Activated CD4-positive, alpha-beta memory T cell treated with anti-CD3 and anti-CD28 coated beads, Interleukin-2, amount 10 ng/mL, durations not matched to agents 7 days and 5 days (primary cell): ENCODE results near the gene FANCF. TPM values are rescaled to one million over a fixed set of nuclear protein-coding genes. Genes with fewer than 3 reads are reported as not detected.

Experiments
- CTCF ChIA-PET: fragments of 350-600 bp; sonication (Branson Sonifier 250); formaldehyde crosslinking; loops from one replicate; lab custom pipeline; 2021; ENCODE audit warnings: antibody characterized with exemption, inconsistent platforms; lab: Charles Lee
- POLR2A ChIA-PET: fragments of 350-600 bp; sonication (Branson Sonifier 250); formaldehyde crosslinking; loops from one replicate; lab custom pipeline; 2021; ENCODE audit warnings: antibody characterized with exemption; lab: Charles Lee
- DNase-seq: peaks from one replicate; pipeline ENCODE4 v3.0.0-alpha.2; 2020
- H3K27ac Mint-ChIP-seq: one replicate; pipeline ENCODE4 v1.8.0; 2021; ENCODE audit warnings: mild to moderate bottlenecking, mixed read lengths
- H3K27me3 Mint-ChIP-seq: one replicate; pipeline ENCODE4 v1.8.0; 2021; ENCODE audit warnings: mixed read lengths
- H3K36me3 Mint-ChIP-seq: one replicate; pipeline ENCODE4 v1.8.0; 2021; ENCODE audit warnings: low read depth, mixed read lengths
- H3K4me1 Mint-ChIP-seq: one replicate; pipeline ENCODE4 v1.8.0; 2021; ENCODE audit warnings: mixed read lengths
- H3K4me3 Mint-ChIP-seq: one replicate; pipeline ENCODE4 v1.8.0; 2021; ENCODE audit warnings: mild to moderate bottlenecking, mixed read lengths
- H3K9me3 Mint-ChIP-seq: one replicate; pipeline ENCODE4 v1.8.0; 2021; ENCODE audit warnings: mixed read lengths
- total RNA-seq, 2 experiments: library from RNA; stranded (reverse); gene quantifications; one replicate each; pipeline ENCODE4 v1.2.3, GENCODE V29; 2021

The FANCF gene, protein sequence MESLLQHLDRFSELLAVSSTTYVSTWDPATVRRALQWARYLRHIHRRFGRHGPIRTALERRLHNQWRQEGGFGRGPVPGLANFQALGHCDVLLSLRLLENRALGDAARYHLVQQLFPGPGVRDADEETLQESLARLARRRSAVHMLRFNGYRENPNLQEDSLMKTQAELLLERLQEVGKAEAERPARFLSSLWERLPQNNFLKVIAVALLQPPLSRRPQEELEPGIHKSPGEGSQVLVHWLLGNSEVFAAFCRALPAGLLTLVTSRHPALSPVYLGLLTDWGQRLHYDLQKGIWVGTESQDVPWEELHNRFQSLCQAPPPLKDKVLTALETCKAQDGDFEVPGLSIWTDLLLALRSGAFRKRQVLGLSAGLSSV
- total RNA-seq, result 10 to 100 TPM; 13.2 to 13.6 TPM

DNA sequence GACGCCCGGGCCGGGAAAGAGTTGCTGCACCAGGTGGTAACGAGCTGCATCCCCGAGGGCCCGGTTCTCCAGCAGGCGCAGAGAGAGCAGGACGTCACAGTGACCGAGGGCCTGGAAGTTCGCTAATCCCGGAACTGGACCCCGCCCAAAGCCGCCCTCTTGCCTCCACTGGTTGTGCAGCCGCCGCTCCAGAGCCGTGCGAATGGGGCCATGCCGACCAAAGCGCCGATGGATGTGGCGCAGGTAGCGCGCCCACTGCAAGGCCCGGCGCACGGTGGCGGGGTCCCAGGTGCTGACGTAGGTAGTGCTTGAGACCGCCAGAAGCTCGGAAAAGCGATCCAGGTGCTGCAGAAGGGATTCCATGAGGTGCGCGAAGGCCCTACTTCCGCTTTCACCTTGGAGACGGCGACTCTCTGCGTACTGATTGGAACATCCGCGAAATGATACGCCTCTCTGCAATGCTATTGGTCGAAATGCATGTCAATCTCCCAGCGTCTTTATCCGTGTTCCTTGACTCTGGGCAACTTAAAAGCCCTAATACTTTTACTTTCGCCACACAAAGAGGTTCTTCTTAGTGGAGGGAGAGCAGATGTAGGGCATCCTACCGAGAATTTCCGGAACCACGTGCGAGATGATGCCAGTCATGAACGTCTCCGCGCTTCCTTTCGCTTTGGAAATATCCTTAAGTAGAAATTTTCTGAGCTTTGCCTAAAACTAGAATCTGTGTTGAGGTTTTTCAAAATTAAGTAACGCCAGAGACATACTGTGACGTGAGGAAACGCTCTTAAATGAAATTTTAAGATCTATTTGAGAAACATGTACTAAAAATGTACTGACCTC is at the start of gene FANCF:
Gene FANCF, minus strand, starts transcription at position 376 of the 840 bp plus-strand sequence. Its CDS starts 13 bp downstream, at position 363.
- H3K36me3 Mint-ChIP-seq, result peaks cover 20% of the 10 kb centered on the region
- peaks cover 26% of the 10 kb centered on the region for H3K4me1 Mint-ChIP-seq
- H3K4me3 Mint-ChIP-seq, result peak within 1 kb of the TSS; percentile 98
- CTCF ChIA-PET, result interaction anchor here (0.6 to 1.7 kb wide), 4 partner anchors 9 to 203 kb away, joined by 3 to 6 read pairs (median 3); no protein-coding TSS in a partner anchor
- H3K27ac Mint-ChIP-seq, result peak within 1 kb of the TSS; percentile 96
- DNase-seq, result peak; percentile 94
- H3K27me3 Mint-ChIP-seq, result no peaks in the 10 kb centered on the region
- no peaks in the 10 kb centered on the region for H3K9me3 Mint-ChIP-seq
- POLR2A ChIA-PET, result interaction anchor here (0.5 to 2.6 kb wide), 4 partner anchors 8 to 204 kb away, joined by 3 to 23 read pairs (median 4); partner anchors contain the start of gene SVIP

DNA sequence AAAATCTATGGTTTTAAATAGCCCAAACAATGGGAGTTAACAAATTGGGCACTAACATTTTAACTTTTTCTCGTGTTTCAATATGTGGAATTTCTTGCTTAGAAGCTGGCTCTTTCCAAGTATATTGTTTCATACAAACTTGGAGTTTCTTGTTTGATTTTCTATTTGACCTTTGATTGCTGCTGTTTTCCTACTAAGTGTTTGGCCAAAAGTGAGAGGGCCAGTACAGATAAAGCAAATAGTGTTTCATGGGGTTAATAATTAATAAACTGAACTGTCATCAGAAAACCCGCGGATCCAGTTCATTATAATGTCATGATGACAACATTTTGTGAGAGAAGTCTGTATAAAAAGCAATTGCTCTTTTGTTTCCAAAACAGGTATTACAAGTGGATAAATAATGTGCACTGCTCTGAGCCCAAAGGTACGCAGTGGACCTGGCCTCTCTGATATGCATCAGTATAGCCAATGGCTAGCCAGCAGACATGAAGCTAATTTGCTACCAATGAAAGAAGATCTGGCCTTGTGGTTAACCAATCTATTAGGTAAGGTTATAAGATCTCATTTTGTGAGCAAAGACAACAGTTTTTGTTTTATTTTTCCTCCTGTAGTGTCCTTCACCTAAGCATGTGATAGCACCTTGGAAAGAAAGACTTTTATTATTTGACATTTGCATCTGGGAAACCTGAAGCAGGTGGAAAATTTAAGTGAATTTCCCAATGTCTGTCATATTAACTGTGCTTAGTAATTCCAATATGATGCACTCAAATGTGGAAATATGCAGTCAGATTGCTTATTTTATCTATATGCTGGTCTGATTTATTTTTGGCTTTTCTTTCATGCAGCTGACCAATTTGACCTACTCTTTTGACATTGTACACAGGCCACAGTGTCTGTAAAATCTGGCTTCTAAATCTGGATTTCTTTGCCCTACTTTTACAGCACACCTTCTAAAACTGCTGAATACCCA is 49.1 kb upstream of the FANCF start:
- CTCF ChIA-PET, result no interaction called here
- no peak for DNase-seq
- Mint-ChIP-seq H3K4me1 (no peaks in the 10 kb centered on the region), H3K27me3 (peaks cover 9% of the 10 kb centered on the region), H3K4me3 (no peak overlapping the region), H3K27ac (no peak overlapping the region), H3K9me3 (no peaks in the 10 kb centered on the region), H3K36me3 (no peaks in the 10 kb centered on the region)
- POLR2A ChIA-PET, result no interaction called here

DNA sequence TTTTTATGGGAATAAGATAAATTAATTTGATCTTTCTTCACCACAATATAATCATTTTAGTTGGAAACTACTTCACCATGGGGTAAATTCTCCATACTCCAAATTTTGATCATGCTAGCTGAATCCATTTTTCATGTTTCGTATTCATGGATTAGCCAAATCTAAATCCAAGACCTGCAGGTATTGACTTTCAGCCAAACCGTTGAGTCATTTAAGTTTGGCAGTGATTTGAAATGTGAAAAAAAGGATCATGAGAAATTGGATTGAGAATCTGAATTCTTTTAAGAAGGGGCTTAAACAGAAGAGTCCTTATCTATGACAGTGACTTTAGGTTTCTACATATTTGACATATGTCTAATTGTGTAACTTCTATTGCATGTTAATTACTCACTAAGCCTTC is 46.1 kb upstream of the FANCF start:
- H3K27ac Mint-ChIP-seq, result no peak overlapping the region
- ChIA-PET POLR2A (no interaction called here), CTCF (no interaction called here)
- no peaks in the 10 kb centered on the region for H3K36me3 Mint-ChIP-seq
- no peaks in the 10 kb centered on the region for H3K4me1 Mint-ChIP-seq
- H3K27me3 Mint-ChIP-seq, result peaks cover 27% of the 10 kb centered on the region
- H3K4me3 Mint-ChIP-seq, result no peak overlapping the region
- no peak for DNase-seq
- no peaks in the 10 kb centered on the region for H3K9me3 Mint-ChIP-seq

DNA sequence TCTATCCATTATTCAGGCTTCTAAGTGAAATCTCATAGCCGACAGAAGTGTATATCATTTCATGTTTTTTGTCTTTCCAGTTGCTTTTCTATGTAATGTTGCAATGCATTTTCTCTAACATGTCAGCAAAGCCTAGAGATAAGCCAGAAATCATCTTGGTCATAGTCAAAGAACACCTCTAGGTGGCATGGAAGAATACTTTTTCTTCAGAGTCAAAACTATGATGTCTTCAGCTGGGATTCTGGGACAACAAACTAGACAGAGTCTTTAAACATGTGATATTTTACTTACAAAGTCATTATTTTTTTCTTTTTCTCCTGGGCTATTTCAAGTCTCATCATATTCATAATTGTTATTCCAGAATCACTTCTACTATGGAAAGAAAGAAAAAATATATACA is 45.2 kb upstream of the FANCF start:
- POLR2A ChIA-PET, result no interaction called here
- Mint-ChIP-seq H3K4me3 (no peak overlapping the region), H3K36me3 (no peaks in the 10 kb centered on the region), H3K9me3 (no peaks in the 10 kb centered on the region), H3K27me3 (peaks cover 34% of the 10 kb centered on the region), H3K4me1 (peaks cover 2% of the 10 kb centered on the region), H3K27ac (no peak overlapping the region)
- CTCF ChIA-PET, result no interaction called here
- no peak for DNase-seq

DNA sequence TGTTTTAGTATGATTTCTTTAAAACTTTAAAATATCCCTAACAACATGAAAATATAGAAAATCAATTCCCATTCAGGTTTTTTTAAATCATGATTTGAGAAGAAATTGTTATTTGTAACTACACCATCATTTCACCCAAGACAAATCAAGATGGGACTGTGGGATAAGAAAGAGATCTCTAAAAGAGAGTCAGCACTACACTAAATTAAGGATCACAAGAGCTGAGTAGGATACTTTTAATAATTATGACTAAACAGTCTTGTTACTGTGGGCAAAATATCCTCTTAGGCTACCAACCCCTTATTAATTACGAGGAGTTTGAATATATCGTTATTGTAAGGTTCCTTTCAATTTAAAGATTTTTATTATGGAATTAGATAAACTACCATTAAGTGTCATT is 43.7 kb upstream of the FANCF start:
- POLR2A ChIA-PET, result no interaction called here
- no peak for DNase-seq
- H3K9me3 Mint-ChIP-seq, result no peaks in the 10 kb centered on the region
- CTCF ChIA-PET, result no interaction called here
- H3K36me3 Mint-ChIP-seq, result no peaks in the 10 kb centered on the region
- no peak overlapping the region for H3K4me3 Mint-ChIP-seq
- no peak overlapping the region for H3K27ac Mint-ChIP-seq
- peaks cover 2% of the 10 kb centered on the region for H3K4me1 Mint-ChIP-seq
- H3K27me3 Mint-ChIP-seq, result peaks cover 38% of the 10 kb centered on the region

DNA sequence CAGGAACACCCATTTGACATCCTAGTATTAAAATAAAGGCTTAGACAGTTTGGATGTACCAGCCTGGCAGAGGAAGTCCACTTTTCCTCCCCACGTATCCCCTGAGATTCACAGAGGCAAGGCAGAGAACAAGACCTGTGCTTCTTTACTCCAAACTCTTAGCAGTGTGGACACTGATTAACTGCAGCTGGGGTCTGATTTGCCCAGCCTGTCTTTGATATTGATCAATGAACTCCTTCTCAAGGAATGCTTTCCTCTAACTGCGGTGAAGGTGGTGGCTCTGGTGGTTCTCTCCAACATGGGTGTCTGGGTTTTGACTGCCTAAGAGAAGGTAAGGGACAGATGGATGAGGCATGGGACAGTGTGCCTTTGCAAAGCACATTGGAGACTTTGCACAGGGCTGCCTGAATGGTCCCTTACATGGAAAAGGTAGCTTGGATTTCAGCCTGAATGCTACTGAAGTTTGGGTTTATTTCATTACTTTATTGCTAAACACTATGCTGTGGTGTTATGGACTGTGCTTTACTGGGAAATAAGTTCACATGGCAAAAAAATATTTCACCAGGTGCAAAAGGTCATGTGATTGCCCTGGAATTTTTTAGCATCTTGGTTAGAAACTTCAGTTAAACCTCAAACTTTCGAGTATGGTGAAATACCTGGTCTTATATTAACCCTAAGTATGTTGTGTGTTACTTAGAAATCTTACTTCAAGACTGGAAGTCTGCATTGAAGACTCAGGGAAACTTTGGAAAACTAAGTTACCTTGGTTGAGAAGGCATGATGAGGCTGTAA is 42.6 kb upstream of the FANCF start:
- H3K27me3 Mint-ChIP-seq, result peaks cover 40% of the 10 kb centered on the region
- H3K4me3 Mint-ChIP-seq, result no peak overlapping the region
- no peaks in the 10 kb centered on the region for H3K9me3 Mint-ChIP-seq
- ChIA-PET POLR2A (no interaction called here), CTCF (no interaction called here)
- peaks cover 2% of the 10 kb centered on the region for H3K4me1 Mint-ChIP-seq
- DNase-seq, result no peak
- no peak overlapping the region for H3K27ac Mint-ChIP-seq
- H3K36me3 Mint-ChIP-seq, result no peaks in the 10 kb centered on the region

DNA sequence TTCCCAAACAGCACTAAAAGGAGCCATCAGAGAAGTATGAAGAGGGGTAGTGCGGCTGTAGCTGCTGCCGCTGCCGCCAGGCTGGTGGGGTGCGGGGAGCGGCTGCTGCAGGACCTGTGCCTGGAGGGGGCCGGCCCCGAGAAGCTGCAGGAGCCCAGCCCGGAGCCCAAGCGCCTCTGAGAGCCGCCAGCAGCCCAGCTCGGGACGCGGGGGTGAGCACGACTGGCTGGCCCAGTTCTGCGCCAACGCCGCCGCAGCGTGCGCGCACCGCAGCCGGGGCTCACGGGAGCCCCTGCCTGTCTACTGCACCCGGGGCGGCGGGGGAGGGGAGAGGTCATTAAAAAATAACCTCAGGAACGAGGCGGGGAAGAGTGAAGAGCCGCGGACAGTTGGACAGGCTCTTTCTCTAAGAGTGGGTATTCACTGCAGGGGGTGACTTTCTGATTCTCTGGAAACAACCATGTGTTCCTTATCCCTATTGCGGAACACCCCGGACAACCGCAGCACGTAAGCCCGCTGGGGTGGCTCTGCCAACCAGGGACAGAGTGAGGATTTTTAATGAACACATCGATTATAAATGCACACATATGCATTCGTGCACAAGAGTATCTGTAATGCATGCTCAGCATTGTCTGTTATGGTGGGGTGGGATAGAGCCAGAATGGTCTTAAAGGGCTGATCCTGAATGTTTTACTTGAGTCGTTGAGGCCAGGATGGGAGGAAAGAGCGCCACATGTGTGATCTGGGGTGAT is 41.2 kb upstream of the FANCF start:
- Mint-ChIP-seq H3K27ac (no peak overlapping the region), H3K36me3 (no peaks in the 10 kb centered on the region), H3K4me1 (peaks cover 2% of the 10 kb centered on the region), H3K9me3 (no peaks in the 10 kb centered on the region), H3K27me3 (peaks cover 40% of the 10 kb centered on the region), H3K4me3 (no peak overlapping the region)
- POLR2A ChIA-PET, result no interaction called here
- CTCF ChIA-PET, result no interaction called here
- no peak for DNase-seq

DNA sequence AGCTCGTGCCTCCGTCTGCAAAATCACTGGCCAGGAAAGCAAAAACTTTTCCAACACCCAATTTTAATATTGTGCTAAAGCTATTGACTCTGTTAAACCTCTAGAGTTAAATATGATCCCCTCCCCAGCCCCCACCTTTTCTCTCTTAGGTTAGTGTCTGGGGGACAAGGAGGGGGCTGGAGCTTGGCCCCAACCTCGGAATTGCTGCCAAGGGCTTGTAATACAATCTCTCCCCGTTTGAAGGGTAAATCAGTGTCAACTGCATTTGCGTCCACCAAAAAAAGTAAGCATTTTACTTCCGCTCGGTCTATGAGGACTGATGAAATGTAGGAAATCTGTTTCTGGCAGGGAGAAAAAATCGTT is 40.7 kb upstream of the FANCF start, which contains the start of gene GAS2:
Gene GAS2, plus strand, starts transcription at position 287 of the 363 bp plus-strand sequence. CDS start 8,259 bp downstream, outside the sequence.
- Mint-ChIP-seq H3K36me3 (no peaks in the 10 kb centered on the region), H3K27ac (no peak within 1 kb of the TSS), H3K4me1 (peaks cover 2% of the 10 kb centered on the region), H3K4me3 (no peak within 1 kb of the TSS), H3K9me3 (no peaks in the 10 kb centered on the region), H3K27me3 (peaks cover 40% of the 10 kb centered on the region)
- no peak for DNase-seq
- ChIA-PET POLR2A (no interaction called here), CTCF (interaction anchor here (0.9 kb wide), 1 partner anchor 163 kb away, joined by 3 read pairs; the partner anchor contains the start of gene SVIP)

DNA sequence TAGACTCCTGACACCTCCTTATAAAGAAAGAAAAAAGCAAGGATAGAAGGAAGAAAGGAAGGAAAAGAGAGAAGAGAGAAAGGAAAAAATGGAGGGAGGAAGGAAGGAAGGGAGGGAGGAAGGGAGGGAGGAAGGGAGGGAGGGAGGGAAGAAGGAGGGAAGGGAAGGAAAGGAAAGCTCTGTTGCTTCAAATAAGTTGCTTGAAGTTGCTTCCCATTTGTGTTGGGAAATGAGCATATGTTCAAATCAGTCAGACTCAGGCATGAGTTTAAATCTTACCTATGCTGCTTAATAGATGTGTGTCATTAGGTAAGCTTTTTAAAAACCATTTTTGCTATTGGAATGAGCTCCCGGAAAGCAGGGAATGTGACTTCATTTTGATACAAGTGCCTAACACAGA is 34.2 kb upstream of the FANCF start:
- Mint-ChIP-seq H3K36me3 (no peaks in the 10 kb centered on the region), H3K27me3 (peaks cover 4% of the 10 kb centered on the region), H3K9me3 (no peaks in the 10 kb centered on the region), H3K4me1 (peaks cover 12% of the 10 kb centered on the region), H3K27ac (no peak overlapping the region), H3K4me3 (no peak overlapping the region)
- CTCF ChIA-PET, result no interaction called here
- POLR2A ChIA-PET, result no interaction called here
- no peak for DNase-seq

DNA sequence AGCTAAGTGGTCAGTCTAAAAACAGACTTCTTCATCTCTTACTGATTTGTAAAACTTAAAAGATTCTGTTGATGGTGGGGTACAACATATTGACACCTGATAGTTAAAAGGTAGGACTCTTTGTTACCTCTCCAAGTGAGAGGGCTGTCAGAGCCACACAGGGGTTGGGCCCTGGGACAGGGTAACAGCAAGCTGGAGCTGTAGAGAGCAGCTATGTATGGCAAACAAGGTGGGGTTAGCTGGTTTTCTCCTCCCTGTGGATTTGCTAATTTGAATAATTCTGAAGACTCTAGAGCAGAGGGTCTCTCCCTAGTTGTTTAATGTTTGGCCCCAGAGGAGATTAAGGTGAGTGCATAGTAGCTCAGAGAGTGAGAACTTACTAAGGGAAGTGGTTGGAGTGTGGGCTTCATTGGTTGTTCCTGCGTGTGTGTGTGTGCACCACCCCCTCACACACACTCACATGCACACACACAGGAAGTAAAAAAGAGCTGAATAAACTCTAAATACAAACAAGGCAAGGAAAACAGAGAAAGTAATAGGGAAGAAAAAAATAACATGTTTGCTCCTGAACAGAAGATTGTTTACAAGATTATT is 31.6 kb upstream of the FANCF start:
- no peaks in the 10 kb centered on the region for H3K27me3 Mint-ChIP-seq
- peaks cover 12% of the 10 kb centered on the region for H3K4me1 Mint-ChIP-seq
- peak overlapping the region; percentile 0 for H3K27ac Mint-ChIP-seq
- H3K9me3 Mint-ChIP-seq, result peaks cover 4% of the 10 kb centered on the region
- no peaks in the 10 kb centered on the region for H3K36me3 Mint-ChIP-seq
- no peak overlapping the region for H3K4me3 Mint-ChIP-seq
- DNase-seq, result no peak
- POLR2A ChIA-PET, result interaction anchor here (1.1 kb wide), 1 partner anchor 32 kb away, joined by 6 read pairs; the partner anchor contains the start of gene FANCF
- CTCF ChIA-PET, result interaction anchor here (1.2 kb wide), 1 partner anchor 22 kb away, joined by 4 read pairs; no protein-coding TSS in a partner anchor

DNA sequence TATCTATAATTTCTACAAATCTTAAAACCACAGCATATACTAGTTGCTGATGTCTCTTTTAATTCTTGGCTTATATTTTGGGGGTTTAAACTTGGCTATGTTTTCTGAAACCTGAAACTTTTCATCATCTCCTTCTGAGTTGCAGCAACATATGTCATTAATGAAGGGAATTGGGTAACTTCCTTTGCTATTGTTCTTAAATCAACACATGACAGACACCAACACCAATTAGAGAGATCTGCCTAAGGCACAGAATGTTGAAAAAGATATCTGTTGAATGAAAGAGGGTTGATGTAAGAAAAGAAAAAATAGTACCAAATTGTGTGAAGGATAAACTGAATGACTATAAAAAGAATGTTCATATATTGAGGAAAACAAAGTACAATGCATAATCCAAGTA is 30.5 kb upstream of the FANCF start:
- DNase-seq, result no peak
- peaks cover 4% of the 10 kb centered on the region for H3K9me3 Mint-ChIP-seq
- CTCF ChIA-PET, result no interaction called here

More for the DNA sequence above, 30.5 kb upstream of the FANCF start:
- no peaks in the 10 kb centered on the region for H3K36me3 Mint-ChIP-seq
- peaks cover 12% of the 10 kb centered on the region for H3K4me1 Mint-ChIP-seq
- no peak overlapping the region for H3K4me3 Mint-ChIP-seq
- H3K27ac Mint-ChIP-seq, result no peak overlapping the region
- POLR2A ChIA-PET, result no interaction called here
- no peaks in the 10 kb centered on the region for H3K27me3 Mint-ChIP-seq
